HL-60 (cell line): ENCODE data around the gene LRRC8B.

ENCODE experiments used
- POLR2AphosphoS5 ChIP-seq: IDR thresholded peaks from 2 replicates; pipeline ENCODE4 v1.6.1; 2012; ENCODE audit warnings: low read depth
- SPI1 ChIP-seq: IDR thresholded peaks from 2 replicates; pipeline ENCODE4 v1.6.1; 2012; ENCODE audit warnings: low read depth, mild to moderate bottlenecking, borderline replicate concordance
- TF ChIP-seq, protein P1 (sequence below): IDR thresholded peaks from one replicate; pipeline ENCODE4 v1.5.1; 2011; ENCODE audit warnings: low read length, control low read depth, inconsistent platforms; ENCODE audit not compliant: insufficient read depth
- TF ChIP-seq, protein P2 (sequence below): IDR thresholded peaks from 2 replicates; pipeline ENCODE4 v1.6.1; 2012; ENCODE audit warnings: low read depth; ENCODE audit not compliant: insufficient replicate concordance

GRCh38 chr1:89476072-89476471 is 48.6 kb upstream of the LRRC8B start:
- TF ChIP-seq, protein P1, sequence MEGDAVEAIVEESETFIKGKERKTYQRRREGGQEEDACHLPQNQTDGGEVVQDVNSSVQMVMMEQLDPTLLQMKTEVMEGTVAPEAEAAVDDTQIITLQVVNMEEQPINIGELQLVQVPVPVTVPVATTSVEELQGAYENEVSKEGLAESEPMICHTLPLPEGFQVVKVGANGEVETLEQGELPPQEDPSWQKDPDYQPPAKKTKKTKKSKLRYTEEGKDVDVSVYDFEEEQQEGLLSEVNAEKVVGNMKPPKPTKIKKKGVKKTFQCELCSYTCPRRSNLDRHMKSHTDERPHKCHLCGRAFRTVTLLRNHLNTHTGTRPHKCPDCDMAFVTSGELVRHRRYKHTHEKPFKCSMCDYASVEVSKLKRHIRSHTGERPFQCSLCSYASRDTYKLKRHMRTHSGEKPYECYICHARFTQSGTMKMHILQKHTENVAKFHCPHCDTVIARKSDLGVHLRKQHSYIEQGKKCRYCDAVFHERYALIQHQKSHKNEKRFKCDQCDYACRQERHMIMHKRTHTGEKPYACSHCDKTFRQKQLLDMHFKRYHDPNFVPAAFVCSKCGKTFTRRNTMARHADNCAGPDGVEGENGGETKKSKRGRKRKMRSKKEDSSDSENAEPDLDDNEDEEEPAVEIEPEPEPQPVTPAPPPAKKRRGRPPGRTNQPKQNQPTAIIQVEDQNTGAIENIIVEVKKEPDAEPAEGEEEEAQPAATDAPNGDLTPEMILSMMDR: no peak
- TF ChIP-seq POLR2AphosphoS5: no peak
- TF ChIP-seq, protein P2, sequence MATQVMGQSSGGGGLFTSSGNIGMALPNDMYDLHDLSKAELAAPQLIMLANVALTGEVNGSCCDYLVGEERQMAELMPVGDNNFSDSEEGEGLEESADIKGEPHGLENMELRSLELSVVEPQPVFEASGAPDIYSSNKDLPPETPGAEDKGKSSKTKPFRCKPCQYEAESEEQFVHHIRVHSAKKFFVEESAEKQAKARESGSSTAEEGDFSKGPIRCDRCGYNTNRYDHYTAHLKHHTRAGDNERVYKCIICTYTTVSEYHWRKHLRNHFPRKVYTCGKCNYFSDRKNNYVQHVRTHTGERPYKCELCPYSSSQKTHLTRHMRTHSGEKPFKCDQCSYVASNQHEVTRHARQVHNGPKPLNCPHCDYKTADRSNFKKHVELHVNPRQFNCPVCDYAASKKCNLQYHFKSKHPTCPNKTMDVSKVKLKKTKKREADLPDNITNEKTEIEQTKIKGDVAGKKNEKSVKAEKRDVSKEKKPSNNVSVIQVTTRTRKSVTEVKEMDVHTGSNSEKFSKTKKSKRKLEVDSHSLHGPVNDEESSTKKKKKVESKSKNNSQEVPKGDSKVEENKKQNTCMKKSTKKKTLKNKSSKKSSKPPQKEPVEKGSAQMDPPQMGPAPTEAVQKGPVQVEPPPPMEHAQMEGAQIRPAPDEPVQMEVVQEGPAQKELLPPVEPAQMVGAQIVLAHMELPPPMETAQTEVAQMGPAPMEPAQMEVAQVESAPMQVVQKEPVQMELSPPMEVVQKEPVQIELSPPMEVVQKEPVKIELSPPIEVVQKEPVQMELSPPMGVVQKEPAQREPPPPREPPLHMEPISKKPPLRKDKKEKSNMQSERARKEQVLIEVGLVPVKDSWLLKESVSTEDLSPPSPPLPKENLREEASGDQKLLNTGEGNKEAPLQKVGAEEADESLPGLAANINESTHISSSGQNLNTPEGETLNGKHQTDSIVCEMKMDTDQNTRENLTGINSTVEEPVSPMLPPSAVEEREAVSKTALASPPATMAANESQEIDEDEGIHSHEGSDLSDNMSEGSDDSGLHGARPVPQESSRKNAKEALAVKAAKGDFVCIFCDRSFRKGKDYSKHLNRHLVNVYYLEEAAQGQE: no peak
- TF ChIP-seq SPI1: no peak
